Epidermal melanocyte (primary cell): ENCODE data around the gene DMKN.
"Not testable (repeated sequence)": the region's sequence is repeated elsewhere in the genome, so short reads cannot be mapped to it uniquely, and the experiment has no call there.

Experiments
- DNase-seq: peaks from one replicate; pipeline ENCODE4 v3.0.0; 2011; ENCODE audit warnings: low spot score; ENCODE audit not compliant: insufficient read length

DMKN gene

GRCh38 chr19:35462476-35462953 is 50.9 kb downstream of the DMKN start:
- no peak for DNase-seq

GRCh38 chr19:35461788-35462187 is 51.7 kb downstream of the DMKN start:
- DNase-seq: not testable (repeated sequence)

- no peak for DNase-seq
These were observed 52.4 kb downstream of the DMKN start for GRCh38 chr19:35461060-35461459.

- no peak for DNase-seq
These were observed 52.8 kb downstream of the DMKN start for GRCh38 chr19:35460608-35461007.

GRCh38 chr19:35459414-35460082 is 53.9 kb downstream of the DMKN start:
- no peak for DNase-seq

GRCh38 chr19:35458731-35459391 is 54.6 kb downstream of the DMKN start:
- no peak for DNase-seq

- DNase-seq: no peak
These were observed 55.3 kb downstream of the DMKN start for GRCh38 chr19:35458192-35458591.

- no peak for DNase-seq
These were observed 56.3 kb downstream of the DMKN start for GRCh38 chr19:35457173-35457572.

- DNase-seq: no peak
These were observed 57.7 kb downstream of the DMKN start for GRCh38 chr19:35455616-35456201.

- DNase-seq: no peak
These were observed 58.8 kb downstream of the DMKN start for GRCh38 chr19:35454663-35455062.

- no peak for DNase-seq
These were observed 61.9 kb downstream of the DMKN start for GRCh38 chr19:35451338-35452096.

GRCh38 chr19:35449359-35450043 is 63.9 kb downstream of the DMKN start:
- no peak for DNase-seq

GRCh38 chr19:35447606-35448469 is 65.6 kb downstream of the DMKN start, which contains the start of gene FFAR2:
TSS of gene FFAR2 (plus strand) at chr19:35448257. CDS start at chr19:35449715, 1,458 bp downstream.
- DNase-seq: no peak
